HCT116 (cell line): ENCODE data around the gene PRDM8. TPM values are rescaled to one million over a fixed set of nuclear protein-coding genes. Genes with fewer than 3 reads are reported as not detected.

Experiments used
- ATAC-seq: fragments of 200-7000 bp; cut with Tn5 transposase; 2 replicates; pipeline ENCODE4 v1.9.1; 2020; ENCODE audit warnings: mild to moderate bottlenecking, moderate library complexity
- BruUV-seq: library from RNA; stranded (reverse); fragments of 400-500 nt; replicated peaks from 2 replicates; lab custom pipeline; 2021; lab: Mats Ljungman, UMichigan
- CTCF ChIA-PET: fragments of 300-600 bp; sonication (Branson Sonifier 250); formaldehyde crosslinking; loops from one replicate; lab custom pipeline; 2021; ENCODE audit warnings: antibody characterized with exemption; lab: Charles Lee
- POLR2A ChIA-PET: fragments of 300-600, 350-600 bp; sonication (Branson Sonifier 250); formaldehyde crosslinking; loops from one replicate; lab custom pipeline; 2021; ENCODE audit warnings: antibody characterized with exemption; lab: Charles Lee
- RAD21 ChIA-PET, 2 experiments: fragments of 300-600 bp; sonication (Branson Sonifier 250); formaldehyde crosslinking; loops; one replicate each; lab custom pipeline; 2023; ENCODE audit warnings: low total read pairs in 2 of 2; ENCODE audit not compliant: uncharacterized antibody in 2 of 2, unreplicated experiment in 2 of 2, low non-redundant PET in 1 of 2; lab: Charles Lee
- DNase-seq: peaks from one replicate; pipeline ENCODE4 v3.0.0-alpha.2; 2010; ENCODE audit warnings: low read depth, low spot score
- H2AFZ ChIP-seq: fragments of 200-600 bp; shearing (Covaris generic), sonication (generic); 2 replicates; pipeline ENCODE4 v1.6.1; 2017; ENCODE audit warnings: low read depth, mixed run types, mixed read lengths, antibody characterized with exemption, low read length; ENCODE audit not compliant: poor library complexity, severe bottlenecking
- H3K27ac ChIP-seq: 2 replicates; pipeline ENCODE4 v1.5.1; 2012; ENCODE audit warnings: low read depth, low read length
- H3K27me3 ChIP-seq: fragments of 200-600 bp; sonication (generic); 2 replicates; pipeline ENCODE4 v1.6.1; 2016; ENCODE audit warnings: mixed run types, low read length, mixed read lengths; ENCODE audit not compliant: insufficient read depth
- H3K36me3 ChIP-seq, 2 experiments: fragments of 200-500 bp in 1 of 2; fragments of 200-600 bp in 1 of 2; sonication (Bioruptor generic) in 1 of 2; sonication (generic) in 1 of 2; 2 replicates each; pipeline versions ENCODE4 v1.5.1 to v1.6.1; 2014 to 2016; ENCODE audit warnings: low read length in 2 of 2, inconsistent platforms in 1 of 2, mixed read lengths in 1 of 2, mixed run types in 1 of 2; ENCODE audit not compliant: insufficient read depth in 2 of 2, control insufficient read depth in 1 of 2
- H3K4me1 ChIP-seq, 2 experiments: fragments of 200-600 bp in 1 of 2; sonication (generic) in 1 of 2; 2 replicates each; pipeline versions ENCODE4 v1.5.1 to v1.6.1; 2012 to 2017; ENCODE audit warnings: low read length in 2 of 2, inconsistent platforms in 1 of 2, mild to moderate bottlenecking in 1 of 2, mixed read lengths in 1 of 2, mixed run types in 1 of 2, moderate library complexity in 1 of 2; ENCODE audit not compliant: insufficient read depth in 2 of 2, control insufficient read depth in 1 of 2
- H3K4me2 ChIP-seq: fragments of 200-600 bp; sonication (generic); 2 replicates; pipeline ENCODE4 v1.6.1; 2017; ENCODE audit warnings: mixed run types, low read length, mixed read lengths
- H3K4me3 ChIP-seq, 2 experiments: fragments of 200-600 bp in 1 of 2; sonication (generic) in 1 of 2; replicated peaks in 1 of 2; 2 replicates each; pipeline ENCODE4 v1.5.1; 2011 to 2016; ENCODE audit warnings: low read length in 2 of 2, control low read depth in 1 of 2, low read depth in 1 of 2, mild to moderate bottlenecking in 1 of 2, mixed read lengths in 1 of 2, mixed run types in 1 of 2
- H3K79me2 ChIP-seq: fragments of 200-600 bp; sonication (generic); 2 replicates; pipeline ENCODE4 v1.6.1; 2017; ENCODE audit warnings: mild to moderate bottlenecking, mixed run types, low read length, moderate library complexity, mixed read lengths; ENCODE audit not compliant: insufficient read depth
- H3K9ac ChIP-seq: fragments of 200-600 bp; sonication (generic); 2 replicates; pipeline ENCODE4 v1.6.1; 2016; ENCODE audit warnings: low read length, mixed read lengths
- H3K9me2 ChIP-seq: fragments of 200-600 bp; sonication (generic), shearing (Covaris generic); 2 replicates; pipeline ENCODE4 v1.6.1; 2017; ENCODE audit warnings: mixed run types, mild to moderate bottlenecking, moderate library complexity; ENCODE audit not compliant: insufficient read depth
- H3K9me3 ChIP-seq, 2 experiments: fragments of 200-500 bp in 1 of 2; fragments of 200-600 bp in 1 of 2; sonication (Bioruptor generic) in 1 of 2; sonication (generic) in 1 of 2; 2 replicates each; pipeline ENCODE4 v1.6.1; 2014 to 2017; ENCODE audit warnings: low read length in 2 of 2, mixed read lengths in 2 of 2, inconsistent platforms in 1 of 2, low read depth in 1 of 2, mild to moderate bottlenecking in 1 of 2, mixed run types in 1 of 2, moderate library complexity in 1 of 2; ENCODE audit not compliant: control insufficient read depth in 1 of 2, insufficient read depth in 1 of 2
- H4K20me1 ChIP-seq: fragments of 200-600 bp; sonication (generic), shearing (Covaris generic); 2 replicates; pipeline ENCODE4 v1.6.1; 2017; ENCODE audit warnings: mixed run types, mild to moderate bottlenecking, moderate library complexity; ENCODE audit not compliant: insufficient read depth
- CBX3 ChIP-seq: IDR thresholded peaks from 2 replicates; pipeline ENCODE4 v1.6.1; 2012; ENCODE audit warnings: low read depth
- EGR1 ChIP-seq: IDR thresholded peaks from 2 replicates; pipeline ENCODE4 v1.6.1; 2012; ENCODE audit warnings: low read depth
- ELF1 ChIP-seq: IDR thresholded peaks from 2 replicates; pipeline ENCODE4 v1.6.1; 2012; ENCODE audit warnings: low read depth, borderline replicate concordance
- EZH2 ChIP-seq: fragments of 200-600 bp; sonication (generic); IDR thresholded peaks from 2 replicates; pipeline ENCODE4 v1.6.1; 2017; ENCODE audit warnings: antibody characterized with exemption, mixed run types
- EZH2phosphoT487 ChIP-seq: fragments of 200-600 bp; IDR thresholded peaks from 2 replicates; pipeline ENCODE4 v1.6.1; 2018; ENCODE audit warnings: antibody characterized with exemption, borderline replicate concordance
- FOSL1 ChIP-seq: IDR thresholded peaks from 2 replicates; pipeline ENCODE4 v1.6.1; 2012; ENCODE audit warnings: low read depth
- JUND ChIP-seq: IDR thresholded peaks from 2 replicates; pipeline ENCODE4 v1.6.1; 2012
- POLR2AphosphoS5 ChIP-seq: IDR thresholded peaks from 2 replicates; pipeline ENCODE4 v1.6.1; 2011; ENCODE audit warnings: mild to moderate bottlenecking, low read depth, low read length, moderate library complexity
- RAD21 ChIP-seq: IDR thresholded peaks from 2 replicates; pipeline ENCODE4 v1.6.1; 2012; ENCODE audit warnings: low read depth, mild to moderate bottlenecking
- REST ChIP-seq: IDR thresholded peaks from 2 replicates; pipeline ENCODE4 v1.6.1; 2012; ENCODE audit warnings: low read depth
- SIN3A ChIP-seq: IDR thresholded peaks from 2 replicates; pipeline ENCODE4 v1.6.1; 2012; ENCODE audit warnings: low read depth
- SP1 ChIP-seq: IDR thresholded peaks from 2 replicates; pipeline ENCODE4 v1.6.1; 2012; ENCODE audit warnings: low read depth
- SRF ChIP-seq: IDR thresholded peaks from 2 replicates; pipeline ENCODE4 v1.6.1; 2012; ENCODE audit warnings: low read depth
- TCF7L2 ChIP-seq: IDR thresholded peaks from 2 replicates; pipeline ENCODE4 v1.7.0; 2011; ENCODE audit warnings: borderline replicate concordance, inconsistent platforms; ENCODE audit not compliant: insufficient read depth, insufficient read length; ENCODE audit errors: extremely low read depth
- YY1 ChIP-seq: IDR thresholded peaks from 2 replicates; pipeline ENCODE4 v1.6.1; 2011; ENCODE audit warnings: low read length, low read depth, moderate library complexity, mild to moderate bottlenecking; ENCODE audit not compliant: insufficient replicate concordance; ENCODE audit errors: extremely low read depth
- ZBTB33 ChIP-seq: IDR thresholded peaks from 2 replicates; pipeline ENCODE4 v1.6.1; 2011; ENCODE audit warnings: mild to moderate bottlenecking, low read length, moderate library complexity; ENCODE audit not compliant: insufficient replicate concordance; ENCODE audit errors: extremely low read depth
- ZFX ChIP-seq: fragments of 450-650 bp; IDR thresholded peaks from 2 replicates; pipeline ENCODE4 v1.6.1; 2017
- ZNF274 ChIP-seq: fragments of 200-500 bp; sonication (Bioruptor generic); IDR thresholded peaks from 2 replicates; pipeline ENCODE4 v1.6.1; 2014; ENCODE audit warnings: mild to moderate bottlenecking, low read depth, low read length, inconsistent platforms
- intact Hi-C: fragments of 100-400 bp; cut with micrococcal nuclease; formaldehyde crosslinking; loops from 2 replicates; pipeline ENCODE4 v1.10.0; 2022
- total RNA-seq: library from RNA; stranded (reverse); gene quantifications from one replicate; pipeline ENCODE4 v1.2.1, GENCODE V29; 2021; ENCODE audit not compliant: unreplicated experiment

PRDM8 gene
- total RNA-seq, 1 experiment from 2014 or later, result 1.4 TPM

GRCh38 chr4:80228460-80228859, 31.2 kb downstream of the PRDM8 start:
- H3K27ac ChIP-seq, result no peak overlapping the region
- no peak overlapping the region for H3K4me2 ChIP-seq
- H3K36me3 ChIP-seq, result no peaks in the 10 kb centered on the region
- ChIA-PET POLR2A (no interaction called here), CTCF (interaction anchor here (1.0 to 1.2 kb wide), 2 partner anchors 8 to 95 kb away, joined by 3 read pairs; no protein-coding TSS in a partner anchor), RAD21 (no interaction called here)
- no peak overlapping the region for H3K4me3 ChIP-seq
- no peak overlapping the region for H3K9ac ChIP-seq
- no peaks in the 10 kb centered on the region for H3K79me2 ChIP-seq
- BruUV-seq, result no TSS peak
- no peaks in the 10 kb centered on the region for H3K4me1 ChIP-seq
- H3K9me3 ChIP-seq, result no peaks in the 10 kb centered on the region
- H3K9me2 ChIP-seq, result no peaks in the 10 kb centered on the region
- H2AFZ ChIP-seq, result no peak overlapping the region
- H4K20me1 ChIP-seq, result no peaks in the 10 kb centered on the region
- intact Hi-C loops, result loop anchor here (10.0 kb wide), 1 partner anchor 826 kb away; no protein-coding TSS in a partner anchor
- ATAC-seq, result no peak
- DNase-seq, result no peak
- TF ChIP-seq POLR2AphosphoS5 (no peak), REST (no peak), ZBTB33 (no peak), FOSL1 (no peak), JUND (no peak), CBX3 (no peak), EZH2 (no peak), EGR1 (no peak), SP1 (no peak), ZFX (no peak), SRF (no peak), SIN3A (no peak), TCF7L2 (no peak), EZH2phosphoT487 (no peak), RAD21 (no peak), ZNF274 (no peak), YY1 (no peak), ELF1 (no peak)
- H3K27me3 ChIP-seq, result peaks cover 80% of the 10 kb centered on the region
